ENCODE results near the gene FSTL4. TPM values are rescaled to one million over a fixed set of nuclear protein-coding genes. Genes with fewer than 3 reads are reported as not detected.

FSTL4 gene
- total RNA-seq, 2 donors from 2014 or later, result 0.26 to 1.3 TPM

DNA sequence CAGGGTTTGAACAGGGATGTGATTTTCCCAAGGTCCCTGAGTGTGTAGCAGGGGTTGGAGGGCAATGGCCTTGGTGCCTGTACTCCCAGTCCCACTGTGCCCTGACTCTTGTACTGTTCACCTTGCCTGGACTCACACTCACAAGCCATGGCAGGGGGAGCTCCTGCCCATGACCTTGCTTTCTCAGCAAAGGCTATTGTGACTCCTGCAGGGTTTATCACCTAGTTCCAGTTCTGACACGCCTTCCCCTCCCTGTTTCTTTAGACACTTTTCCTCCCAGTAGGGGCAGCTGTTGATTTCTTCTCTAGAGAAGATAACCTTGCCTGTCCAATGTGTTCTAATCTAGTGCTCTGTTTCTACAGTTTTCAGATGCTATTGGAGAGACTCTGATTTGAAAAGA is 139.5 kb downstream of the FSTL4 start:
- 60 to 80% methylated on average over 1 of the region's 1 CpG for WGBS, 2 donors
- Histone ChIP-seq H3K4me1 (no peaks in the 10 kb centered on the region), H3K4me3 (no peak overlapping the region), H3K27ac (no peak overlapping the region), H3K36me3 (replicated peaks in 1 of 2; ENCODE audit: insufficient read depth in 1 of 2, low read depth in 2 of 2) (no peaks in the 10 kb centered on the region), H3K27me3 (no peaks in the 10 kb centered on the region), H3K9me3 (no peaks in the 10 kb centered on the region)
- intact Hi-C loops (cut with DNase I), result no loop called here
- ATAC-seq (no peak), DNase-seq (no peak)
- no peak for TF ChIP-seq CTCF (IDR thresholded peaks at IDR 0.05)
- no peak for TF ChIP-seq POLR2A (IDR thresholded peaks at IDR 0.05)

DNA sequence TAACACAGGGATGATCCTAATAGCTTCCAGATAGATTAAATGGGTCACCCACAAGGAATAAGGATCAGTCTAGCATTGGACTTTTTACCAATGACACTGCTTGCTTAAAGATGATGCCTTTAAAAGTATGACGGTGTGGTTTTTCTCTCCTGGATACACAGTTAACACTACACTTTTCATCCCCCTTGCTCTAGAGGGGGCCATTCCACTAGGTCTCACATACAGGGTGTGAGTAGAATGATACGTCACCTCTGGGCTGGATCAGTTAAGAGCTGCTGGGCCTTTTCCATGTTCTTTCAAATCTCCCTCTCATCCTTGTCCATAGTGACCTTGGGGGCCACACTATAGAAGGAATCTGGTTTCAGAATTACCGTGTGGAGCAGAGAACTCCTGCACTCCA is 140.6 kb downstream of the FSTL4 start:
- 92 to 93% methylated on average over 3 of the region's 3 CpGs for WGBS, 2 donors
- H3K9me3 ChIP-seq, result no peaks in the 10 kb centered on the region
- intact Hi-C loops (cut with DNase I), result no loop called here
- no peaks in the 10 kb centered on the region for H3K27me3 ChIP-seq
- no peak overlapping the region for H3K27ac ChIP-seq
- no peak for ATAC-seq
- no peaks in the 10 kb centered on the region for H3K36me3 ChIP-seq (replicated peaks in 1 of 2; ENCODE audit: insufficient read depth in 1 of 2, low read depth in 2 of 2)
- no peaks in the 10 kb centered on the region for H3K4me1 ChIP-seq
- TF ChIP-seq POLR2A (IDR thresholded peaks at IDR 0.05) (no peak), CTCF (IDR thresholded peaks at IDR 0.05) (no peak)
- H3K4me3 ChIP-seq, result no peak overlapping the region
- DNase-seq, result no peak

GRCh38 chr5:133470841-133471240 is 141.5 kb downstream of the FSTL4 start:
- no peak for DNase-seq
- WGBS, 2 donors, result 94 to 95% methylated on average over 3 of the region's 3 CpGs
- intact Hi-C loops (cut with DNase I), result no loop called here
- Histone ChIP-seq H3K36me3 (replicated peaks in 1 of 2; ENCODE audit: insufficient read depth in 1 of 2, low read depth in 2 of 2) (no peaks in the 10 kb centered on the region), H3K27me3 (no peaks in the 10 kb centered on the region), H3K4me3 (no peak overlapping the region), H3K4me1 (no peaks in the 10 kb centered on the region), H3K27ac (no peak overlapping the region), H3K9me3 (no peaks in the 10 kb centered on the region)
- ATAC-seq, result no peak
- TF ChIP-seq CTCF (IDR thresholded peaks at IDR 0.05), result no peak
- TF ChIP-seq POLR2A (IDR thresholded peaks at IDR 0.05), result no peak

GRCh38 chr5:133469846-133470245 is 142.5 kb downstream of the FSTL4 start:
- Histone ChIP-seq H3K9me3 (no peaks in the 10 kb centered on the region), H3K27ac (no peak overlapping the region), H3K4me1 (no peaks in the 10 kb centered on the region), H3K36me3 (replicated peaks in 1 of 2; ENCODE audit: insufficient read depth in 1 of 2, low read depth in 2 of 2) (no peaks in the 10 kb centered on the region), H3K4me3 (no peak overlapping the region), H3K27me3 (no peaks in the 10 kb centered on the region)
- DNase-seq (no peak), ATAC-seq (no peak)
- 79 to 92% methylated on average over 7 of the region's 7 CpGs for WGBS, 2 donors
- intact Hi-C loops (cut with DNase I), result no loop called here
- TF ChIP-seq POLR2A (IDR thresholded peaks at IDR 0.05) (no peak), CTCF (IDR thresholded peaks at IDR 0.05) (no peak)

- intact Hi-C loops (cut with DNase I), result no loop called here
- TF ChIP-seq CTCF (IDR thresholded peaks at IDR 0.05) (no peak), POLR2A (IDR thresholded peaks at IDR 0.05) (no peak)
- Histone ChIP-seq H3K9me3 (no peaks in the 10 kb centered on the region), H3K4me1 (no peaks in the 10 kb centered on the region), H3K4me3 (no peak overlapping the region), H3K36me3 (replicated peaks in 1 of 2; ENCODE audit: insufficient read depth in 1 of 2, low read depth in 2 of 2) (no peaks in the 10 kb centered on the region), H3K27ac (no peak overlapping the region), H3K27me3 (no peaks in the 10 kb centered on the region)
- 92% methylated on average over 2 of the region's 2 CpGs for WGBS, 2 donors
- DNase-seq (no peak), ATAC-seq (no peak)
Measured at GRCh38 chr5:133469252-133469651, 143.1 kb downstream of the FSTL4 start.

All from body of pancreas (tissue), 4 donors.